ENCODE results near the gene COA8.

The COA8 gene

DNA sequence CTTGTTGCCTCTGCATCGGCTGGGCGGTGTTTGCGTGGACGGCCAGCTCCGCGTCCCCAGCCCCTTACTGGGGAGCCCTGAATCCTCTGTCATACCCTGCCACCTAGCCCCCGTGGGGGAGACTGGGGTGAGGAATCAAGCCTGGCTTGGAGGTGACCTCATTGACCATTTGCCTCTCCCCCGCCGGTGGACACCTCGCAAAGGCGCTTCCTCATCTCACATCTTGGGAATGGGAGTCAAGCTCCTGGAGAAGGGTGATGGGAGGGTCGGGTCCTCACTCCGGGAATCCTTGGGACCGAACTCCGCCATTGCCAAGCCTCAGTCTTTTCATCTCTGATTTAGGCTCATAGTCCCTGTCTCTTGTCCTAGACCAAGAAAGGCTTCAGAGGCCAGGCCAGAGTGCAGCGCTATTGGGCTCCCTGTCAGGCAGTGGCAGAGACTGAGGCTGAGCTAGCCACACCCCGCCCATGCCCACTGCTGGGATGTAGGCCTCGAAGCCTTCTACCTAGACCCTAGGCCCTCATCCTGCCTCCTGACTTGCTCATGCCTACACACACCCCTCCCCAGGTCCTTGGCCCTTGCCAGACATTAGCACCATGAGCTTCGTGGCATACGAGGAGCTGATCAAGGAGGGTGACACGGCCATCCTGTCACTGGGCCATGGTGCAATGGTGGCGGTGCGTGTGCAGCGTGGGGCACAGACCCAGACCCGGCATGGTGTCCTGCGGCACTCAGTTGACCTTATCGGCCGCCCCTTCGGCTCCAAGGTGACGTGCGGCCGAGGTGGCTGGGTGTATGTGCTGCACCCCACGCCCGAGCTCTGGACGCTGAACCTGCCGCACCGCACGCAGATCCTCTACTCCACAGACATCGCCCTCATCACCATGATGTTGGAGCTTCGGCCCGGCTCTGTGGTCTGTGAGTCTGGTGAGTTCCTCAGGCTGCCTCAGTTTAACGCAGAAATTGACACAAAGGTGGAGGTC, 33.1 kb upstream of the COA8 start:
- H3K4me3 ChIP-seq (ENCODE audit: low read length): peak overlapping the region; percentile 85
- TF ChIP-seq ZNF274 (IDR thresholded peaks at IDR 0.05; ENCODE audit: low read depth, low read length): no peak

DNA sequence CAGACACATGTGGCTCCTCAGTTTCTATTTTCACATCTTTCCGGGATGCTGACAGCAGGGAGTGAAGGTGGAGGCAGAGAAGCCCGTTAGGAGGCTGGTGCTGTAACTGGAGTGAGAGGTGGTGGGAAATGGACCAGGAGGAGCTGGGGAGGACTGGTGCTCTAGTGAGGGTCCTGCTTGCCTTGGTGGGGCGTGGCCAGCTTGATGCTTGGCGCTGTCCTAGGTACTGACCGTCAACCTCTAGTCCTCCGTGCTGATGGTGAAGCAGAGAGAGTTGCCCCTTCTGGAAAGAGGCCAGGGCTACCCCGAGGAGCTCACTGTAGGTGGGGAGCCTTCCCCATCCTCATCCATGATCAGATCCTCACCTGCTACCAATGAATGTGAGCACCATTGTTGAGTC, 32.4 kb upstream of the COA8 start:
- no peak for TF ChIP-seq ZNF274 (IDR thresholded peaks at IDR 0.05; ENCODE audit: low read depth, low read length)
- peak overlapping the region; percentile 85; the same call in 1 of the 2 replicates for H3K4me3 ChIP-seq (ENCODE audit: low read length)

DNA sequence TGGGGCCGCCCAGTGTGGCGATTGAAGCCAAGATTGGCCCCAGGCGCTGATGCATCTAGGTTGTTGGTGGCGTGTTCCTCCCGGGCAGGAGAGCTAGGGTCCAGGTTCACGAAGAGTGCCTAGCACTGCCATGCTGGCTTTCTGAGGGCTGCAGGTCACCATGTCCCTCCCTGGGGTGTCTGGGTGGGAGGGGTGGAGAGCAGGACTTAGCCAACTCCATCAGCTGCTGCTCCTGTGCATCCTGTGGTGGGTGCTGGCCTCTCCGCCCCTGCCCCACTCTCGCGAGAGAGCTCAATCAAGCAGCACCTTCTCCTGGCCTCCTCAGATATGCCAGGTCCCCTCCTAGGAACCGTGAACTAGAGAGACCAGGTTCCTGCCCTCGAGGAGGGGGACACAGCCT, 31.9 kb upstream of the COA8 start:
- no peak for TF ChIP-seq ZNF274 (IDR thresholded peaks at IDR 0.05; ENCODE audit: low read depth, low read length)
- H3K4me3 ChIP-seq (ENCODE audit: low read length): no peak overlapping the region

DNA sequence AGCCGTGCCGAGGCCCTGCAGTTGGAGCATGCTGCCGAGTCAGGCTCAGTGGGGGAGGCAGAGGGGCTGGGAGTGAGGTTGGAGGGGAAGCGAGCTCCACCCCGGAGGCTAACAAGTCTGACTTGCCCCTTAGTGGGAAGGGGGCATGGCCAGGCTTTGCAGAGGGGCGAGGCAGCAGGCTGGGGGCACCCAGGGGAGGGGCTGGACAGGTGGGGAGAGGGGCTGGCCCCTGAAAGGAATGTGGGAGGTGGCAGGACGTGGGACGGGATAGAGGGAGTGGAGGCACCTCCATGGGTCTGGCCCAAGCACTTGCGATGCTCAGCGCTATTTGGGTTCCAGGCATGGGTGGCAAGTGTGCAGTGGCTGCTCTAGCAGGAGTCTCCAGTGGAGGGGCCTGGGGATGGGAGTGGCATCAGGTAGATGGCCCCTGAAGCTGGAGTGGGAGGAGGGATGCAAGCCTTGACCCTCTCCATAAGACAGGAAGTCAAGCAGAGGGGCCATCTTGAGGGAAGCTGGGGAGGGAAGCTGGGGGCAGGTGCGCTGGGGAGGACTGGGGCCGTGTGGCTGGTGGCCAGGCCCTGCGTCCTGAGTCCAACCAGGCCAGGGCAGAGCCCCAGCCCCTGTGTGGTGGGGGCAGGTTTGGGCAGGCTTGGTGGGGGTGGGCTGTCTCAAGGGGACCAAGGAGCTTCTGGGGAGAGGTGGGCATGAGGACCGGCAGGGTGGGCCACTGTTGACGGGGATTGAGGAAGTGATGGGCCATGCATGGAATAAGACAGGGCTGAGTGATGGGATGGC, 31.1 kb upstream of the COA8 start:
- no peak for TF ChIP-seq ZNF274 (IDR thresholded peaks at IDR 0.05; ENCODE audit: low read depth, low read length)
- no peak overlapping the region for H3K4me3 ChIP-seq (ENCODE audit: low read length)

DNA sequence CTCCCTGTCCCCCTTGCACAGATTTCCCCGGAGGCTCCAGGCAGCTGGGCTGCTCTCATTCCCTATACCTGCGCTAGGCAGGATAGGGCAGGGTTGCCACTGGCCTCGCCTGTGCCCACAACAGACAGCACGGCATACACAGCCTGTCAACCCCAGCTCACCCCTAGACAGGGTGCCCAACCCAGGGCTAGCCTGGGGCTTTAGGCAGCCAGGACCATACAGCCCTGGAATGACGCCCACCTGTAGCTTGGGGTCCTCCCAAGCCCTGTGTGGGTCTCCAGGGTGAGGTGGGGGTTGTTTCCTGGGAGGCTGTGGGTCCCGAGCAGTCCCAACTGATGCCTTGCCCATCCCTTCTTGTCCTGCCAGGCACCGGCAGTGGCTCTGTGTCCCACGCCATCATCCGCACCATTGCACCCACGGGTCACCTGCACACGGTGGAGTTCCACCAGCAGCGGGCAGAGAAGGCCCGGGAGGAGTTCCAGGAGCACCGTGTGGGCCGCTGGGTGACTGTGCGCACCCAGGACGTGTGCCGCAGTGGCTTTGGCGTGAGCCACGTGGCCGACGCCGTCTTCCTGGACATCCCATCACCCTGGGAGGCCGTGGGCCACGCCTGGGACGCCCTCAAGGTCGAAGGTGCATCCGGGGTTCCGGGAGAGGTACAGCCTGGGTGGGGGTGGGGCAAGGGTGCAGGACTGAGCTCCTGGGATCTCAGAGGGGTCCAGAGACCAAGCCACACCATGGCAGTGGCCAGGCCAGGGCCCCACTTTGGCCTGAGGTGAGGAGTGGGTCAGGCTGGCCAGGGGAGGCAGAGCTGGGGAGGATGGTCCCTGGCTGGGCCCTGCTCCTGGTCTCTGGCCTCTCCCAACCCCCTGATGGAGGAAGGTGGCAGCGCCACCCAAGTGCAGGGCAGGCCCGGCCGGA, 30.3 kb upstream of the COA8 start:
- H3K4me3 ChIP-seq (ENCODE audit: low read length): no peak overlapping the region
- no peak for TF ChIP-seq ZNF274 (IDR thresholded peaks at IDR 0.05; ENCODE audit: low read depth, low read length)

DNA sequence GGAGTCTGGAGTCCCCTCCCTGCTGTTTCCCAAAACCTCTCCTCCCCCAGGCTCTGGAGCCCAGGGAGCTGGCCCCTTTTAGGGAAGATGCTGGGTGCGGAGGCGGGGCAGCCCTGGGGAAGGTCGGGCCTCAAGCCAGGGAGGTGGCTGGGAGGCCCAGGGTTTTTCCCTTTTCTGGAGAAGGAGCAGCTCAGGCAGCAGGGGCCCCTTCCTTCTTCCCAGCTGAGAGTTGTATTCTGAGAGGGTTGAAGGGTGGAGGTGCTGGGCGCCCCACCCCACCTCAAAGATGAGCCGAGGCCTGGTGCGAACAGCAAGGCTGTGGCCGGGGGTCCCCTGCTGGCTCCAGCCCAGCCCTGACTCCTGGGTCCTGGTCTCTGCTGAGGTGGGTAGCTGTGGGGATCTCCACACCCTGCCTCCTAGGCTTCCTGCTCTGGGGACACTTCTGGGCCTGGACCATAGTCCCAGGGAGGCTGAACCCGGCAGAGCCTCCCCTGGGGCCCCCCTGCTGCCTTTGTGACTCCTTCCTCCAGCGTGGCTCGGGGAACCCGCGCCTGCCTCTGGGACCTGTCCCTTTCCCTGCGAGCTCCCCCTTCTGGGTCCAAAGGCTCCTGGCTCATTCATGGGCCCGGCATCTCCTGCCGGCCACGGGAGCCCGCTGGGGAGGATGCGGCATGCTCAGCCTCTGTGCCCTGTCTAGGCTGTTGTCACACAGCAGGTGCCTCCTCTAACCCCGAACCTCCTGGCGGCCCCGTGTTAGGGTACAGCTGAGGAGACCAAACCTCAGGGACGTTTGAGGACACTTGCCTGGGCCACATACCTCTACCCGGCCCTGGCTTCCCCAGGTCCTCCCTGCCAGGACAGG, 29.4 kb upstream of the COA8 start:
- no peak overlapping the region for H3K4me3 ChIP-seq (ENCODE audit: low read length)
- TF ChIP-seq ZNF274 (IDR thresholded peaks at IDR 0.05; ENCODE audit: low read depth, low read length): no peak

DNA sequence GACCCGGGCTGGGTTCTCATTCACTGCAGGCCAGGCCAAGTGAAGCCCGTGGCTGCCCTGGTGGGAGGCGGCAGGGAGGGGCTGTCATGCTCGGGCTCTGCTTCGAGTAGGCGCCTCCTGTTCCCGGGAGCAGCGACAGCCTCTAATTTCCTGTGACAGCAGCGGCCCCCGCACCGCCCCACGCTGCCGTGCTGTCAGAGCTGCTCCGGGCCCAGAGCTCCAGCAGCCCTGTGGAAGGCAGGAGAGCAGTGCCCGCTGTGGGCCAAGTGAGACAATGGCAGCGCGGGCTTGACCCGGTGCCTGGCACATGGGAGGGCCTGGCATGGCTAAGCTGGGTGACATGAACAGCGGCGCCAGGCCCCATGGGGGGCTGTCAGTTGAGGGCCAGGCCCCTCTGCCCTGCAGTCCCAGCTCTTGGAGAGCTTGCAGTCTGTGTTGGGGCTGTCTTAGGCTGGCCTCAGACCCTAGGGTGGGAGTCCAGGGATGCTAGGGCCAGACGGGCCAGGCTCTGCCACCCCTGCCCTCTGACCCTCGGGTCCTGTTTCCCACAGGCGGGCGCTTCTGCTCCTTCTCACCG, 28.7 kb upstream of the COA8 start:
- no peak overlapping the region for H3K4me3 ChIP-seq (ENCODE audit: low read length)
- TF ChIP-seq ZNF274 (IDR thresholded peaks at IDR 0.05; ENCODE audit: low read depth, low read length): no peak

DNA sequence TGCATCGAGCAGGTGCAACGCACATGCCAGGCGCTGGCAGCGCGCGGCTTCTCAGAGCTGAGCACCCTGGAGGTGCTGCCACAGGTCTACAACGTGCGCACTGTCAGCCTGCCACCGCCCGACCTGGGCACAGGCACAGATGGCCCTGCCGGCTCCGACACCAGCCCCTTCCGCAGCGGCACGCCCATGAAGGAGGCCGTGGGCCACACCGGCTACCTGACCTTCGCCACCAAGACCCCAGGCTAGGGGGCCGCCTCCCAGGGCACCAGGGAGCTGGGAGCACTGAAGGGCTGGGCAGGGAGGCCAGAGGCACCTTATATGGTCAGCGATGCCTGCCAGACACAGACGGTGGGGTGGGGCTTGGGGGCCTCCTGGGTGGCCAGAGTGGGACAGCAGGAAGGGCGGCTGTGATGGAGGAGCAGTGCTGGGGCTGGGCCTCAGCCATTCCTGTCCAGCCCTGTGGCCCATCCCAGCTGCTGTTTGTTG, 28.1 kb upstream of the COA8 start:
- no peak overlapping the region for H3K4me3 ChIP-seq (ENCODE audit: low read length)
- TF ChIP-seq ZNF274 (IDR thresholded peaks at IDR 0.05; ENCODE audit: low read depth, low read length): no peak

GRCh38 chr14:103535081-103535890, 27.5 kb upstream of the COA8 start:
- H3K4me3 ChIP-seq (ENCODE audit: low read length): no peak overlapping the region
- TF ChIP-seq ZNF274 (IDR thresholded peaks at IDR 0.05; ENCODE audit: low read depth, low read length): no peak

- no peak for TF ChIP-seq ZNF274 (IDR thresholded peaks at IDR 0.05; ENCODE audit: low read depth, low read length)
- no peak overlapping the region for H3K4me3 ChIP-seq (ENCODE audit: low read length)
Observed at GRCh38 chr14:103535891-103536565, 26.7 kb upstream of the COA8 start.

DNA sequence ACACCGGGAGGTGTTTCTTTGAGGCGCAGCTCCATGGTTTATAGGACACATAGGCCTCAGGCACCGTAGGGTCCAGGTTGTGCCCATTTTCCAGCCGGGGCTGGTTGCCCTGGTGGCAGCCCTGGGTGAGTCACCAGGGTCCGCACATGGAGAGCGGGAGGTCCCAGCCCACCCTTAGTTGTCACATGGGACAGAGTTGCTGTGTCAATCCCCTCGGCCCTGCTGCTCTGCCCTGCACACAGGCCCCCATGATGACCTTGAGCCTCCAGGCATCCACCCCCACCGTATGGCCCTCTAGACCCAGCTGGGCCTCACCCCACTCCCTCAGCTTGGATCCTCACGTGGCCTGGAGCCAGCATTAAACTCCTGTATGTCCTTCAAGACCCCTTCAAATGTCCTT, 26.1 kb upstream of the COA8 start:
- H3K4me3 ChIP-seq (ENCODE audit: low read length): no peak overlapping the region
- no peak for TF ChIP-seq ZNF274 (IDR thresholded peaks at IDR 0.05; ENCODE audit: low read depth, low read length)
